HK-2 (cell line): Measurements from ENCODE around the gene CXorf51B.
"Not testable (repeated sequence)": the region's sequence is repeated elsewhere in the genome, so short reads cannot be mapped to it uniquely, and the experiment has no call there.

Source experiments
- DNase-seq: peaks from one replicate; pipeline ENCODE4 v3.0.0-alpha.2; 2018; ENCODE audit not compliant: unreplicated experiment

Gene CXorf51B

DNA sequence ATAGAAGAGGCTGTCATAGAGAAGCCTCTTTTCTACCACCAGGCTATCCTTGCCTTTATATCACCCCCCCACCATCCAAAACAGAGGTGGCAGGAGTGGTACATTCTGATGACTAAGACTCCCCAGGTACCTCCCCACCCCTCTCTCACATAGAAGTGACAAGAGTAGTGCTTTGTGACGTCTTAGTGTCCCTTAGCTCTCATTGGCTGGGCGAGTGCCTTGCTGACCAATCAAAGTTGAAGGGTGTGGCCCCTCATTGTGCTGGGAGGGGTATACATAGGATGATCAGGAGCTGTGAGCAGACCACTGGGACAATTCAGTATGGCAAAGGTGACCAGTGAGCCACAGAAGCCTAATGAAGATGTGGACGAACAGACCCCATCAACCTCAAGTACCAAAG lies at the start of gene CXorf51B:
Gene CXorf51B (plus strand): TSS at position 301 of the 400 bp plus-strand sequence. CDS start 21 bp downstream, at position 322.
- not testable (repeated sequence) for DNase-seq

GRCh38 chrX:146814644-146815043 lies 5.1 kb downstream of the CXorf51B start, which contains the start of gene CXorf51A:
CXorf51A (minus strand) TSS chrX:146814744; CDS start chrX:146814723, 21 bp downstream.
- DNase-seq: not testable (repeated sequence)

DNA sequence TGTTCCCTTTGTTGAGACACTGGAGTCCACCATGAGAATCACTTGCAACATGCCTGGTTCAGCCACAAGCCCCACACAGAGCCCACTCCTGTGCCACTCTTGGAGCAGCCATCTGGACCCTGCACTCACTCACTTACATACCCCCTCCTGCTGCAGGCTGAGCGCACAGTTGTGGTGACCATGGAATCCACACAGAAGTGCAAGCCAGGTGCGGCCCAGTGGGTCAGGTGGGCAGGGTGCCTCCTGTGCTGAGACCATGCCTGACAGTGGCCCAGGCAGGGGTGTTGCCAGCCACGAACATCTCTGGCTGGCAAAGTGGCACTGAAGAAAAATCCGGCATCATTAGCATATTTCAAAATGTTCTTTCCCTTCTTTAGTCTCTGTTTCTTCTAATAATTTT lies 22.4 kb downstream of the CXorf51B start:
- no peak for DNase-seq

DNA sequence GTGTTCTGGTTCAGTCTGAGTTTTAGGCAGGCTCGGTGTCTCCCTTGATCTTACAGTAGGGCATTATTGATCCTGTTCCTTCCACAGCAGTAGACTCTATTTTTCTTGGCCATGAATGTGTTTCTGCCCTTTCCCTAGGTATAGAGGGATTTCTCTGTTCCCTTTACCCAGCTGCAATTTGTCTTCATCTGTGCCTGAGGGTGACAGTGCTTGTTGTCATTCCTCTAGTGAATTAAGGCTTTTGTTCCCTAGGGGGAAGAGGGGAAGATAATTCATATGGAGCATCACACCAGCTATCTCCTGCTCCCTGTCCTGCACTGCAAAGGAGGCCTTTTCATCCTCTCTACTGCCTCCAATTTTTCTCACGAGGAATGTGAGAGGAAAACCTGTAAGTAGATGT lies 44.7 kb downstream of the CXorf51B start:
- no peak for DNase-seq
